ENCODE results near the gene ATP8A2. TPM values are rescaled to one million over a fixed set of nuclear protein-coding genes. Genes with fewer than 3 reads are reported as not detected.

The ATP8A2 gene
- total and polyA plus RNA-seq, 2 of the 8 experiments (the other 6 are each of a cell fraction or from before 2014, with no cell fraction given), result 2.4 to 8.3 TPM

DNA sequence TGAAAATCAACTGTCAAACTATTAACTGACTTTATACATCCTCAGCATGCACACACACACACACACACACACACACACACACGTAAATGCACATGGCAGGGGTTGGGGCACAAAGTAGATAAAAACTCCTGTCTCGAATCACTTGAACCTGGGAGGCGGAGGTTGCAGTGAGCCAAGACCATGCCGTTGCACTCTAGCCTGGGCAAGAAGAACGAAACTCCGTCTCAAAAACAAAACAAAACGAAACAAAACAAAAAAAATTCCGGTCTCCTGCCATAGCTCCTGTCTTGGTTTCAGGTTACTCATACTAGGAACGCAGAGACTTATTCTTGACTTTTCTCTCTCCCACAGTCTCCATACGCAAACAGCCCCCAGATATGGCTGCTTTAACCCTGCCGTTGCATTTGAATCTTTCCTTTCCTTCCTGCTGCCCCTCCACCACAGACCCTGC is 531.1 kb downstream of the ATP8A2 start (continued):
- TF ChIP-seq BRCA1 (IDR thresholded peaks at IDR 0.05; ENCODE audit: low read depth, low read length) (no peak), CBX8 (IDR thresholded peaks at IDR 0.05; ENCODE audit: borderline replicate concordance, low read depth, low read length) (no peak), SIRT6 (IDR thresholded peaks at IDR 0.05; ENCODE audit: low read length) (no peak), BCL11A (IDR thresholded peaks at IDR 0.05; ENCODE audit: low read depth in 2 of 2, low read length in 2 of 2) (no peak)

Data from H1 (cell line).